GM19395 (cell line): ENCODE data around the gene MBTD1.
"Not testable (repeated sequence)": the region's sequence is repeated elsewhere in the genome, so short reads cannot be mapped to it uniquely, and the experiment has no call there.

Experiments used
- ATAC-seq: cut with Tn5 transposase; IDR thresholded peaks from one replicate; pipeline ENCODE4 v1.9.1; 2021; ENCODE audit warnings: mild to moderate bottlenecking, moderate library complexity; ENCODE audit not compliant: unreplicated experiment

The MBTD1 gene

GRCh38 chr17:51259564-51260236, at the start of gene MBTD1:
Gene MBTD1 (minus strand): TSS chr17:51260049. CDS start chr17:51225161, 34,888 bp downstream.
- peak; percentile 85 for ATAC-seq

- no peak for ATAC-seq
Measured at GRCh38 chr17:51305182-51305581, 45.3 kb upstream of the MBTD1 start.

- no peak for ATAC-seq
Measured at GRCh38 chr17:51299859-51300258, 40.0 kb upstream of the MBTD1 start.

- no peak for ATAC-seq
Measured at GRCh38 chr17:51298508-51299371, 38.9 kb upstream of the MBTD1 start.

GRCh38 chr17:51294338-51294737, 34.5 kb upstream of the MBTD1 start:
- not testable (repeated sequence) for ATAC-seq

GRCh38 chr17:51289696-51290111, 29.9 kb upstream of the MBTD1 start:
- ATAC-seq = no peak

- ATAC-seq = no peak
Measured at GRCh38 chr17:51287412-51287811, 27.6 kb upstream of the MBTD1 start.

- ATAC-seq = no peak
Measured at GRCh38 chr17:51279183-51279582, 19.3 kb upstream of the MBTD1 start.

GRCh38 chr17:51275381-51275780, 15.5 kb upstream of the MBTD1 start:
- no peak for ATAC-seq

GRCh38 chr17:51272812-51273211, 13.0 kb upstream of the MBTD1 start:
- no peak for ATAC-seq

- no peak for ATAC-seq
Measured at GRCh38 chr17:51270636-51271035, 10.8 kb upstream of the MBTD1 start.

- no peak for ATAC-seq
Measured at GRCh38 chr17:51269991-51270390, 10.1 kb upstream of the MBTD1 start.

GRCh38 chr17:51264466-51264865, 4.6 kb upstream of the MBTD1 start:
- not testable (repeated sequence) for ATAC-seq

- no peak for ATAC-seq
Measured at GRCh38 chr17:51263006-51263405, 3.2 kb upstream of the MBTD1 start.

GRCh38 chr17:51261024-51261963, 1.4 kb upstream of the MBTD1 start:
- ATAC-seq = no peak

GRCh38 chr17:51260237-51261023, 581 bp upstream of the MBTD1 start, which contains the start of gene UTP18:
Gene UTP18 (plus strand): TSS chr17:51260546. CDS start chr17:51260585, 39 bp downstream.
- peak; percentile 76 for ATAC-seq

GRCh38 chr17:51258756-51259563, 889 bp downstream of the MBTD1 start:
- no peak for ATAC-seq

GRCh38 chr17:51257150-51258081, 2.4 kb downstream of the MBTD1 start:
- ATAC-seq = no peak
